Islet of Langerhans (tissue), 1 donor: ENCODE measurements around the gene VPS26A.
A peak's percentile ranks its signal among the peaks of the same experiment; 100 is the strongest.

Source experiments
- FAIRE-seq: peaks from one replicate; lab custom pipeline; 2011; peaks lifted over from hg19 to GRCh38; lab: Jason Lieb, UNC

VPS26A gene

DNA sequence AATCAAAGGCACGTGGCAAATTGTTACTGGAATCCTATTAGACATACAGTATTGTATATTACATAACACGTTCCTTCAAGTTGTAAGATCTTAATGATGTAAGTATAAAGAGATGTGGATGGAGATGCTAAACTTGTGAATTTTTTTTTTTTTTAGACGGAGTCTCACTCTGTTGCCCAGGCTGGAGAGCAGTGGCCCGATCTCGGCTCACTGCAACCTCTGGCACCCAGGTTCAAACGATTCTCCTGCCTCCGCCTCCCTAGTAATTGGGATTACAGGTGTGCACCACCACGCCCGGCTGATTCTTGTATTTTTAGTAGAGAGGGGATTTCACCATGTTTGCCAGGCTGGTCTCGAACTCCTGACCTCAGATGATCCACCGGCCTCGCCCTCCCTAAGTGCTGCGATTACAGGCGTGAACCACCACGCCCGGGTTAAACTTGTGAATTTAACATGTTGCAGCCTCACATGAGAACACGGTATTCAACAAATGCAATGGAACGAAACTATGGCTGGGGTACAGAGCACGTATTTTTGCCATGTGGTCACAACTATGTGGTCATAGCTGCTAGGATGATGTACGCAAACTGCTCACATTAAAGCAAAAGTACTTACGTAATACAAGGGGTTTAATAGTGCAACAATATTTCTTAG, 55.2 kb downstream of the VPS26A start:
- no peak for FAIRE-seq

DNA sequence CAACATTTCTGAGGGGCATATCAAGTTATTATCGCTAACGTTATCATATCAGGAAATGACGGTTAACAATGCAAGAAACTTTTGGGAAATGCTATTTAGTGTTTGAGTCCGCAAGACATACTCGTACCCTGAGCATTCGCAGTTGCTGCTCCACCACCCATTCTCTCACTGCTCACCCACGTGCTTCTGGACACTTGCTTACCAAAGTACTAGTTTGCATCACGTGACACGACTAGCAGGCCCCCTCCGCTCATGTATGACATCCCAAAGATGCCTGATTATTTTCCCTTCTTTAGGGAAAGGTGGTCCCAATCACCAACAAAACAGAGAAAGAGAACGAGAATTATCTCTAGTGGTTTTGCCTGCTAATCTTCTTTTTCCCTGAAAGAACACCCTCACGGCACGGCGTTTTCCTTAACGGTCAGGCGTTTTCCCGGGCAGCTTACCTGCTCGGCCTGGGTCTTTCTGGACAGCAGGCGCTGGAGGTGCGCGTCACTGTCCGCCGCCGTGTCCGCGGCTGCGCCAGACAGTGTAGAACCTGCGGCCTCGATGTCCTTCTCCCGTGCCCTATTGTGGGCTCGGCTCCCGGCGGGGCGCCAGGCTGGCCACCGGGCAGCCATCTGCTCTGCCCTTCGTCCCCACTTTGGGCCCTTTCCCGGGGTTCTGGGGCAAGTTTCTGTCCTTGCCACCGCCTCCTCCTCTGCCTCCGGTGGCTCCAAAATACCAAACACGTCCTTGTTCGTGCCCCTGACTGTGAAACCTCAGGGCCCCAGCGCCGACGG, 56.0 kb downstream of the VPS26A start, which contains the start of gene SUPV3L1:
Gene SUPV3L1 (plus strand): TSS at position 492 of the 782 bp plus-strand sequence. CDS start 58 bp downstream, at position 550.
- peak; percentile 95 for FAIRE-seq

DNA sequence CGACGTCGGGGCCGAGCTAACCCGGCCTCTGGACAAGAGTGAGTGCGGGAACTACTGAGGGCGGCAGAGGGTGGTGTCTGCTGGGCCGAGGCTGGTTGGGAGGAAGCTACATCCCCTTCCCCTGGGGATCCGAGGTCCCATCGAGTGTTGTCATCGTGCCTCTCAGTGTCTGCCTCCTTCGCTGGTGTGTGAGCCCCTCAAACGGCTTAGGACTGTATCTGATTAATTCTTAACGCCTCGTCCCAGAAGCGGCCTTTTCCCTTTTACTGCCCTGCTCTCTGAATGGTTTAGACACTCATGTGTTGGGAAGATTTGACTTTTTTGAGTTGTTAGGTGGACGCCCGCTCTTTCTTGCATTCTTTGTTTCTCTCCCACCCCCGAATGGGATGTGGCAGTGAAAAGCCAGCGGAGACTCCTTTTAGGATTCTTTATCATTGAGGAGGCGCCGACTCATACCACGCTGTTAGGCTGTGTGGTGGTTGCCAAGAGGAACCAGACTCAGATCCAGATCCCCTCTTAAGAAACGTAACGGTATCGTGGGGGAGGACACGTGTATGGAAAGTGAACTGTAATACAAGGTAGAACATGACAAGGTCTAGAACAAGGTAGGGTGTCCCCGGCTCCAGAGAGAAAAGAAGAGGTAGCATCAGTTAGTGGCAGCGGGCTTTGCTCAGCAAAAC, 56.7 kb downstream of the VPS26A start:
- no peak for FAIRE-seq

DNA sequence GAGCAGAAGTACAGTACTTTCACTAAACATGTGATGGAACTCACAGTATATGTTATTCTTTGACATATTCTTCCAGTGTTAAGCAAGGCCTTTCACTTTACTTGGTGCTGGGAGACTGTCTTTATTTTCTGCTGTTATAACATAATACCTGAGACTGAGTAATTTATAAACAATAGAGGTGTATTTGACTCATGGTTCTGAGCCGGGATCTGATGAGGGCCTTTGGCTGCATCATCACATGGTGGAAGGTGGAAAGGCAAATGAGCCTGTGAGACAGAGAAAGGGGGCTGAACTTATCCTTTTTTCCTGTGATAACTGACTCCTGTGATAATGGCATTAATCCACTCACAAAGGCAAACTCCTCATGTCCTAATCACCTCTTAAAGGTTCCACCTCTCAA, 57.5 kb downstream of the VPS26A start:
- no peak for FAIRE-seq

DNA sequence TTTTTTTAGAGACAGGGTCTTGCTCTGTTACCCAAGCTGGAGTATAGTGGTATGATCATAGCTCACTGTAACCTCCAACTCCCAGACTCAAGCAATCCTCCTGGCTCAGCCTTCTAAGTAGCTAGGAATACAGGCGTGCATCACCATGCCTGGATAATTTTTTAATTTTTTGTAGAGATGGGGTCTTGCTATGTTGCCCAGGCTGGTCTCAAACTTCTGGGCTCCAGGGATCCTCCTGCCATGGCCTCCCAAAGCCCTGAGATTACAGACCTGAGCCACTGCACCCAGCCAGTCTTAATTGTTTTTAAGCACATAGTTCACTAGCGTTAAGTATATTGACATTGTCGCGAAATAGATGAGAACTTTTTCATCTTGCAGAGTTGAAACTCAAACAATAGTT, 58.0 kb downstream of the VPS26A start:
- no peak for FAIRE-seq

DNA sequence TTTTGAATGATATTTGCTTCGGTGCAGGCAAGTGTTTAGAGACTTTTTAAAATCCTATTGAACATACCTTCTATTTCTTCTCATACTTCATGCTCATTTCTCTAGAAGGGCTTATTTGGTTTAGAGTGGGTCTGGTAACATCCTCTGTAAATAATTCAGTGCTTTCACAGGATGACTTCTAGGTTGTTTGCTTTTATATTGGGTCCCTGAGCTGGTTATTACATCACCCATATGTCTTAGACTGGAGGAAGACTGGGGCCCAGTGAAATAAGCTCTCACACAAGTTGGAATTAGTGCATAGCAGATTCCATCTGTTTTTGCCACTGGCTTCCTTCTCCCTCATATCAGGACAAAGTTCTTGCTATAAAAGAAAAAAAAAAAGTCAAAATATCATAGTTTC, 62.5 kb downstream of the VPS26A start:
- FAIRE-seq = no peak

DNA sequence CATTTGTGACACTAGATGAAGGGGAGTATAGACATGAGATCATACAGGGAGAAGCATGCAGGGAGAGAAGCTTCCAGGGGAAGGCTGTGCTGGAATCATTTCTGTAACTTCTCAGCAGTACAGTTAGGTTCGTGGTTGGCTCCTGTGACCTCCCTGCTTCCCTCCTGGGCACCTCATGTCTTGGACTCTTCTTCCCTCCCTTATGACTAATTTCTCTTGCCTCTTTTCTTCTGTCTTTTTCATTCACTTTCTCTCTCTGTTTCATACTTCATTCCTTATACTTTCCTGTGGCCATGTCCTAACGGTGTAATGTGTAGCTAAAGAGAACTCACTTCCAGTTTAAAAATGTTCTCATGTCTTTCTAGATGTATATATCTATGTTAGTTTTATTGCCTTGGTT, 77.1 kb downstream of the VPS26A start:
- FAIRE-seq = no peak

DNA sequence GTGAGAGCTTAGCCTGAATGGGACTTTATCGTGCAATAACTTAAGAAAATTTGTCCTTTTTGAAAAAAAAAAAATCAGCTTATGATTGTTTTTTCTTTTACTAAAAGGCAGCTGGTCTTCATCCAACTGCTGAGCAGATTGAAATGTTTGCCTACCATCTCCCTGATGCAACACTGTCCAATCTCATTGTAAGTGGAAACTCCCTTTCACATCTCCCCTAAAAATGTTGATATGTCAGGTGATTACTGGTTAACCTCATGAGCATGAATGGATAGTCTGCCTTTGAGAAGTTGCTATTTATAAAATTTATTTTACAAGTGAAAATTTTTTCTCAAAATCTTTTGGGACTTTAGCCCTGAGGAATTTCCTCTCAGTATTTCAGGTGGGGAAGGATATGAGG, 78.4 kb downstream of the VPS26A start:
- FAIRE-seq = no peak

DNA sequence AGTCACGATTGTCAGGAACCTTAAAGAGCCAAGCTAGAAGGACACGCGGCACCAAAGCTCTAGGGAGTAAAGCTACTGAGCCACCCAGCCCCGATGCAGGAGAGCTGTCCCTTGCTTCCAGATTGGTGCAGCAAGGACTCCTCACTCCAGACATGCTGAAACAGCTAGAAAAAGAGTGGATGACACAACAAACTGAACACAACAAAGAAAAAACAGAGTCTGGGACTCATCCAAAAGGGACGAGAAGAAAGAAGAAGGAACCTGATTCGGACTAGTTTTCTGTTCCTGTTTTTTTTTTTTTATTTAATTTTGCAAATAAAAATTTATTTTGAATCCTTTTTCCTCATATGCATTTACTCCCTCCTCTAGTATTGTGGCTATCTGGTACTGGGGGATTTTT, 84.8 kb downstream of the VPS26A start:
- no peak for FAIRE-seq

DNA sequence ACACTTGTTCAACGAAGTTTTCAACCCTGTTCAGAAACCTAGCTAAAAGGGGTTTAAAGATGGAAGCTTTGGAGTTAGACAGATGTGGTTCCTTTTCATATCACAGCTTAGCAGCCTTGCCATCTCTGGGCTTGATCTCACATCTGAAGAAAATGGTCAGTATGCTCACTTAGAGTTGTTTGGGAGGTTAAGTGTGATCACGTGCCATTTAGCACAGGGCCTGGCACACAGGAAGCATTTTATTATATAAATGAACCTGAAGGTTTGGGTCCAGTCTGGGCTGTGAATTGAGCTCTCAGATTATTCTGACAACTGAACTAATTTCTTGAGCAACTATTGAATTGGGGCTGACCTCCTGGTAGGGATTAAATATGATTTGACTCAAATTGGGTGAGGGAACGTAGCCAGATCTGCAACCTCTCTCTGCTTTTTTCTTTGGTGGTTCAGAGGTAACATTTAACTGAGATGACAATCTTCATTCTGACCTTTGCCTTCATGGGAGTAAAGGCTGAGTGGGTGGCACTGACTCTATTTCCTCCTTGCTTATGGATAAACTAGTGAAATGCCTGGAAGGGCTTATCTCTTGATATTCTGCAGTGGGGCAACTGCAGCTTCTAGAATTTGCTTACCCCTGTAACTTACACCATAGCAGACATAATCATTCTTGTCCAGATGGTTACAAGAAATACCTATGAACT, 86.0 kb downstream of the VPS26A start:
- FAIRE-seq = no peak

DNA sequence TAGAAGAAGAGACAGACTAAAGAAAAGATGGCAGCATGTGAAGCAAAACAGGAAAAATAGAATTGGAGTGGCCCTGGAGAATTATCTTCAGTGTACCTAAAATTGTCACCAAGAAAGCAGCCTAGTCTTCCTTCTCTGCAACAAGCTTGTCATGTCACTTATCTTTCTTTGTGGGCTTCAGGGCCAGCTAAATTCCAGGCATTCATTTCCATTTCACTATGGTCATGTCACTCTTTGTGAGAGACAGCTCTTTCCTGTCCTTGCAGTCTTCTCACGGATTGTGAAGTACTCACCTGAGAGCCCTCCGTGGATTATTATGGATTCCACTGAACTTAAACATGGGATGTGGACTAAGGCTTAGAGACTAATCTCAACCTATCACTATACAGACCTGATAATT, 87.1 kb downstream of the VPS26A start:
- FAIRE-seq = no peak

DNA sequence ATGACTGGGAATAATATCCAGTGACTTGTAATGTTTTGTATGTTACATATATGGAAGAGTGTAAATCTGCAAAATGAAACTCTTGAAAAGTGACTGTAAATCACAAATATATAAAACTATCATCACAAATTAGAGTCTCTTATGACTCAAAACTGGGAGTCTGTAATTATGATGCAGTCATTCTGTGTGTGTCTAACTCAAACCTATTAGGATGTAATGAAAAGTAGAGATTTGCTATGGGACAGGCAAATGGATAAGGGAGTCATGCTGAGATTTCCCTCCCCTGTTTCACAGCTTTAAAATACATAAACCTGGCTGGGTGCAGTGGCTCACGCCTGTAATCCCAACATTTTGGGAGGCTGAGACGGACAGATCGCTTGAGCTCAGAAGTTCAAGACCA, 87.5 kb downstream of the VPS26A start:
- no peak for FAIRE-seq

DNA sequence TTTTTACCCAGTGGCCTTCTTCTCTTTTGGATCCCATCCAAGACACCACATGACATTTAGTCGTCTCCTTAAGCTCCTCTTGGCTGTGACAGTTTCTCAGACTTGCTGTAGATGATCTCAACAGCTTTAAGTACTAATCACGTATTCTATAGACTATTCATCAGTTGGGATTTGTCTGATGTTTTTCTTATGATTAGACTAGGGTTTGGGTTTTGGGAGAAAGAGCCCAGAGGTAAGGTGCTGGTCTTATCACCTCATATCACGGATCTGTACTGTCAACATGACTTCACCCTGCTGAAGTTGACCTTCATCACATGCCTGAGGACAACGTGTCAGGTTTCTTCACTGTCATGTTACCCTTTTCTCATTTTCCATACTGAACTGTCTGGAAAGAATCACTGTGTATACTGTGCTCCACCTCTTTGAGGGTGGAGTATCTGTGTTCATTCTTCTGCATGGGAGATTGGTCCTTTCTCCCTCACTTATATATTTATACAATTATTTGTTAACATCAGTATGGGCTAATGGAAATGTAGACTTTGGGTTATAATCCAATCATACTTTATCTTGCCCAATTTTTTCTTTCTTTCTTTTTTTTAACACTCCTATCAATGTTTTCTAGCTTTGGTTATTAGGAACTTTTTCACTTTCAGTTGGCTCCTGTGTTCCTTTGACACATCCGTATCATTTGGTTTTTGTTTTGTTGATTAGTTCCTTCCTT, 89.8 kb downstream of the VPS26A start:
- FAIRE-seq = no peak

DNA sequence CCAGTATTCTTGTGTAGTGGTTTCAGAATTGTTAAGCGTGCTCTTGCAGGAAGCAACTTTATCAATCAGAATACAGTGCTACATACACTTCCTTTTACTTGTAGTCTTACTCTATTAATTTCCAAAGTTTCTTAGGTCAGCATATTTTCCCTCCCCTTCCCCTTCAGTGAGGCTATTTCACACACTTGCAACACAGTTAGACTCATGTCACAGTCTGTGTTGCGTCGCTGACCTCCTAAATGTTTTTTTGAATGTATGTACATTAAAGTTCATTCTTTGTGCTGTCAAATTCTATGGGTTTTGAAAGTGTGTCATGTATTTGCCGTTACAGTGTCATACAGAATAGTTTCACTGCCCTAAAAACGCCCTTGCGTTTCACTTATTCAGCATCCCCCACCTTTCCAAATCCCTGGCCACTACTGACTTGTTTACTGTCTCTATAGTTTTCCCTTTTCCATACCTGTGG, 90.7 kb downstream of the VPS26A start:
- no peak for FAIRE-seq

DNA sequence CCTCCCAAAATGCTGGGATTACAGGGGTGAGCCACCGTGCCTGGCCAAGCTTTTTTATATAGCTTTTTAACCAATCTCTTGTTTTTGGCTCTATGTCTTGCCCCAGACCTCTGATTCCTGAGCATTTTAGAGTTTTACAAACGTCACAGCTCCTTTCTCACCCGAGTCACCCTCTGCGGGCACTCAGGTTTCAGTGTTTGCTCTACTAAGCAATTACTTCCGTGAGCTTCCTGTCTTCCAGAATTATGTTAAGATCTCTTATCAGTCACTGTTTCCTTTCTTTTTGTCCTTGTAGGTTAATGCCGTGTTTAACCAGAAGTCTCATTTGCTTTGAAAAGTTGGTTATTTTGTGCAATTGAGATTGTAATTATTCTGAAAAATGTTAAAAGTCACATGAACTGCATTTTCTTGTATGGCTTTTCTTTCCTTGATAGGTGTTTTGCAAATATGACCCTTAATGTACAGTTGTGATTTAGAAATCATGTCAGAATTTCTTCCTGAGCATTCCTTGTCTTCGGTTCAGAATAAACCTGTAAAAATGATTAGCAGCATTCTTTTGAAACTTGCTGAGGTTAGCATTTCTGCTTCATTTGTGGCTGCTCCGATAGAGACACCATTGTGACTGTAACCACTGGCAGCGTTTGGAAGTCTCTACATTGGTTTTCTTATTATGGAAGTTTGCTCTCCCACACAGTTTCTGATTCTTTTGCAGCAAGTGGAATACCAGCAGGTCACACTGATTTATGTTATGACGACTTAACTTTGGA, 91.6 kb downstream of the VPS26A start:
- no peak for FAIRE-seq

DNA sequence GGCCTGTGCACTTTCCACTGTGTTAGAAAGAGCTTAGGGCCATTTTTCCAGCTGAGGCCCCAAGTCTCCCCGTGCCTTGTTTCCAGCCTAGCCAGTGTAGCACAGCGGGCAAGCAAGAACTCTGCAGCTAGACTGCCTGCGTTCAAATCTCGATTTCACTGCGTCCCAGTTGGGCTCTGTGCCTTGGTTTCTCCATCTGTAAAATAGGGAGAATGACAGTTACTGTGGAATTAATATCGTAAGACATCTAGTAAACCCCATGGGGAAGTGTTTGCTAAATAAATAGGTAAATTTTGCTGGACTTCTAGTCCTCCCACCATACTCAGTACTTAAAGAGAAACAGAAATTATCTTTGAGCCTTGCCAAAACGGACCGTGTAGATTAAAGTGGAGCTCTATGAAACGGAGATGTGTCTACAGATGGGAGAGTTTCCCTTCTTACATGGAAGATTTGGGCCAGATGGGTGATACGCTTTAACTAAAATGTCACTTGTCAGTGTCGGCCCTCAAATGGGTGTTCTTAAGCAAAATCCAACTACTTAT, 92.7 kb downstream of the VPS26A start:
- no peak for FAIRE-seq

DNA sequence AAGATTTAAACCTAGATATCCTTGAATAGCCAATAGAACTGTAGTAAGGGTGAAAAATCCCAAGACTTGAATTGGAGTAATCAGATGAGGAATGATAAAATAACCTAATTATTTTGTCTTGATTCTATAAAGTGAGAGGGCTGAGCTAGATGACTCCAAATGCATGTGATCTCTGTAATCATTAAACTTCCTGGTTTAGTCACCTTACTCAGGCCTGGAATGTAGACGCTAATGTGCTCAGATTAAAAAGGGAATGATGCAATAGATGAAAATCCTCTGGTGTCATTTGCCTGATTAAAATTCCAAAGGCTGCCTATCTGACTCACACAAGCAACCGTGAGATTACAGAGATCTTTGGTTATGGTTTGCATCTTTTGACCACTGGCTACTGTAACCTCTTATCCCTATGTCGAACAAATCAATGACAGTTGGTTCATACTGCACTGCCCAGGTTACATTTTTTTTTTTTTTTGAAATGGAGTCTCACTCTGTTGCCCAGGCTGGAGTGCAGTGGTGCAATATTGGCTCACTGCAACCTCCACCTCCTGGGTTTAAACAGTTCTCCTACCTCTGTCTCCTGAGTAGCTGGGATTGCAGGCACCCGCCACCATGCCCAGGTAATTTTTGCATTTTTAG, 93.3 kb downstream of the VPS26A start:
- no peak for FAIRE-seq

DNA sequence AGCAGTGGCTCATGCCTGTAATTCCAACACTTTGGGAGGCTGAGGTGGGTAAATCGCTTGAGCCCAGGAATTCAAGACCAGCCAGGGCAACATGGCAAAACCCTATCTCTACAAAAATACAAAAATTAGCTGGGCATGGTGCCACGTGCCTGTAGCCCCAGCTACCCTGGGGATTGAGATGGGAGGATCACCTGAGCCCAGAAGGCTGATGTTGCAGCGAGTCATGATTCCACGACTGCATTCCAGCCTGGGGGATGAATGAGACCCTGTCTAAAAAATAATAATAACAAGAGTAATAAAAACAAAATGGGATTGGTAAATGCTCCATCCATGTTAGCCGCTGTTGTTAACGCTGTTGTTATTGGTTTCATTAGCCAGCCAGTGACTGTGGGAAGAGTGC, 94.9 kb downstream of the VPS26A start:
- no peak for FAIRE-seq

DNA sequence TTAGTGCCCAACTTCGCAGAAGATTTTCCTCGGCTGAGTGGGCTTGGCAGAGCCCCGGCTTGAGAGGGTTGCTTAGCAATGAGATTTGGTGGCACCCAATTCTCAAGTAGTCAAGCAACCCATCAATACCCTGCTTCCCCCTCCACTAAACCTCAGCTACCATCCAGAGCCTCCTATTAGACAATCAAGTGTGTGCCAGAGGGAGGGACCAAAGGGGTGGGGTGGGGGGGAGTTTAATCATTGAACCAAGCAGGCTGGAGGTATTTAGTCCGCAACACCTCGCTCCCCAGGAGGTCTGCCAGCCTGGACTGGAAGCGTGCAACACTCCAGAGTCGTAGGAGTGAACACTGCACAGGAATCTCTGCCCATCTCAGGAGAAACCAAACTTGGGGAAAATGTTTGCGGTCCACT, 96.1 kb downstream of the VPS26A start, which contains the start of gene HKDC1:
Gene HKDC1 (plus strand): TSS at position 292 of the 411 bp plus-strand sequence. CDS start 104 bp downstream, at position 396.
- FAIRE-seq = no peak

DNA sequence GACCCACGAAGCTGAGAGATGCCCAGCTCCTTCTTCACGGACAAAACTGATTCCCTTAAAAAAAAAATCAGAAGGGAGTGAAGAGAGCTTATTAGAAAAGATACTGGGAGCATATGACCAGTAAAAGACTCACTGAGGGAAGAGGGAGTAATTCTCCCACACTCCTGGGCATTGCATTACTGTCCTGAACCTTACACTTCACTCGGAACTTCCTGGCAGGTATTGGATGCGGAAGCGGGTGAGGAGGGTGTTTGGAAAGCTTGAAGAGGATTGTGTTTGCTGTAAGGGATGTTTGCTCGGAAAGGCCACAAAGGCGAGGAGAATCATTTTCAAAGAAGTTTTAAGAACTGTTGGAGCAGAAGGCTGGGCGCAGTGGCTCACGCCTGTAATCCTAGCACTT, 96.5 kb downstream of the VPS26A start:
- no peak for FAIRE-seq
